Lower leg skin (tissue), 3 donors: ENCODE measurements around the gene LIN54.

Experiments used
- CTCF ChIP-seq, 3 donors: fragments of 450-650 bp; IDR thresholded peaks; one replicate each; pipeline ENCODE4 v1.5.1; 2016; ENCODE audit warnings: antibody characterized with exemption in 3 of 3, mild to moderate bottlenecking in 3 of 3, moderate library complexity in 2 of 3
- POLR2A ChIP-seq, 2 donors: fragments of 450-650 bp; IDR thresholded peaks; one replicate each; pipeline ENCODE4 v1.6.1; 2016 to 2017; ENCODE audit warnings: antibody characterized with exemption in 2 of 2, mild to moderate bottlenecking in 1 of 2, moderate library complexity in 1 of 2

GRCh38 chr4:82947498-82947897 lies 63.1 kb downstream of the LIN54 start:
- TF ChIP-seq CTCF (IDR thresholded peaks at IDR 0.05) (no peak), POLR2A (IDR thresholded peaks at IDR 0.05) (no peak)
